HepG2 (cell line): ENCODE data around the gene ADGRG1. TPM values are rescaled to one million over a fixed set of nuclear protein-coding genes. Genes with fewer than 3 reads are reported as not detected.

Experiments used
- ATAD3A ChIP-seq: sonication (generic); formaldehyde crosslinking; IDR thresholded peaks from 2 replicates; pipeline ENCODE4 v1.4.0; 2020; ENCODE audit warnings: missing genetic modification reagents
- CENPBD1 ChIP-seq: sonication (generic); formaldehyde crosslinking; IDR thresholded peaks from 2 replicates; pipeline ENCODE4 v1.8.0; 2022; ENCODE audit warnings: missing genetic modification reagents, low read depth, mild to moderate bottlenecking, borderline replicate concordance
- CREB1 ChIP-seq, 2 experiments: fragments of 450-650 bp in 1 of 2; IDR thresholded peaks; 2 replicates each; pipeline ENCODE4 v1.6.1; 2016 to 2017; ENCODE audit warnings: control low read depth in 1 of 2, mild to moderate bottlenecking in 1 of 2, missing compliant biosample characterization in 1 of 2, missing genetic modification characterization in 1 of 2
- E2F1 ChIP-seq: sonication (generic); formaldehyde crosslinking; IDR thresholded peaks from 2 replicates; pipeline ENCODE4 v1.5.0; 2020; ENCODE audit warnings: missing genetic modification reagents
- MBNL3 ChIP-seq: fragments of 250-450 bp; sonication (Bioruptor Pico); conservative IDR thresholded peaks from 2 replicates; pipeline ENCODE4 v1.8.0; 2022; ENCODE audit warnings: mild to moderate bottlenecking, inconsistent platforms
- NAIF1 ChIP-seq: sonication (generic); formaldehyde crosslinking; IDR thresholded peaks from 2 replicates; pipeline ENCODE4 v1.5.0; 2020; ENCODE audit warnings: mild to moderate bottlenecking, missing genetic modification reagents, borderline replicate concordance
- PHF20 ChIP-seq: sonication (generic); formaldehyde crosslinking; IDR thresholded peaks from 2 replicates; pipeline ENCODE4 v1.5.0; 2020; ENCODE audit warnings: mild to moderate bottlenecking, missing genetic modification reagents
- PRDM4 ChIP-seq: sonication (generic); formaldehyde crosslinking; IDR thresholded peaks from 2 replicates; pipeline ENCODE4 v1.9.0; 2021; ENCODE audit warnings: missing genetic modification reagents, borderline replicate concordance
- REXO4 ChIP-seq: sonication (generic); formaldehyde crosslinking; IDR thresholded peaks from 2 replicates; pipeline ENCODE4 v1.8.0; 2022; ENCODE audit warnings: missing genetic modification reagents, mild to moderate bottlenecking, borderline replicate concordance
- WIZ ChIP-seq: sonication (generic); formaldehyde crosslinking; IDR thresholded peaks from 2 replicates; pipeline ENCODE4 v1.5.1; 2020; ENCODE audit warnings: mild to moderate bottlenecking, missing genetic modification reagents
- ZBTB21 ChIP-seq: sonication (generic); formaldehyde crosslinking; IDR thresholded peaks from 2 replicates; pipeline ENCODE4 v1.4.0; 2020; ENCODE audit warnings: missing genetic modification reagents
- ZBTB38 ChIP-seq: sonication (generic); formaldehyde crosslinking; IDR thresholded peaks from 2 replicates; pipeline ENCODE4 v1.5.1; 2020; ENCODE audit warnings: mild to moderate bottlenecking, missing genetic modification reagents
- ZBTB7A ChIP-seq: sonication (generic); formaldehyde crosslinking; IDR thresholded peaks from 2 replicates; pipeline ENCODE4 v1.8.0; 2022; ENCODE audit warnings: mild to moderate bottlenecking, missing genetic modification reagents
- ZNF12 ChIP-seq: sonication (generic); formaldehyde crosslinking; IDR thresholded peaks from 2 replicates; pipeline ENCODE4 v1.5.0; 2020; ENCODE audit warnings: missing genetic modification reagents
- ZNF180 ChIP-seq: sonication (generic); formaldehyde crosslinking; IDR thresholded peaks from 2 replicates; pipeline ENCODE4 v1.4.0; 2020; ENCODE audit warnings: low read depth, missing genetic modification reagents, borderline replicate concordance
- ZNF205 ChIP-seq: IDR thresholded peaks from 2 replicates; pipeline ENCODE4 v1.6.1; 2018; ENCODE audit warnings: missing biosample characterization, missing genetic modification reagents
- ZNF207 ChIP-seq: fragments of 450-650 bp; IDR thresholded peaks from 2 replicates; pipeline ENCODE4 v1.6.1; 2016; ENCODE audit warnings: antibody characterized with exemption, borderline replicate concordance
- ZNF30 ChIP-seq: sonication (generic); formaldehyde crosslinking; IDR thresholded peaks from 2 replicates; pipeline ENCODE4 v1.5.0; 2020; ENCODE audit warnings: mild to moderate bottlenecking, missing genetic modification reagents
- ZNF331 ChIP-seq: sonication (generic); formaldehyde crosslinking; IDR thresholded peaks from 2 replicates; pipeline ENCODE4 v1.4.0; 2020; ENCODE audit warnings: missing genetic modification reagents
- ZNF639 ChIP-seq: conservative IDR thresholded peaks from 2 replicates; pipeline ENCODE4 v1.6.1; 2018; ENCODE audit warnings: missing genetic modification reagents
- ZNF782 ChIP-seq: sonication (generic); formaldehyde crosslinking; IDR thresholded peaks from 2 replicates; pipeline ENCODE4 v1.4.0; 2020; ENCODE audit warnings: missing genetic modification reagents, mild to moderate bottlenecking, borderline replicate concordance
- ZSCAN25 ChIP-seq: sonication (generic); formaldehyde crosslinking; IDR thresholded peaks from 2 replicates; pipeline ENCODE4 v1.8.0; 2022; ENCODE audit warnings: mild to moderate bottlenecking, missing genetic modification reagents
- polyA plus RNA-seq, 8 experiments: library from polyadenylated mRNA; depleted of rRNA in 3 of 8; stranded (reverse) in 7 of 8; unstranded in 1 of 8; fragments of >200 nt; fragmentation: Illumina TruSeq in 4 of 8; extraction: Trizol in 4 of 8; gene quantifications; 2 replicates each; pipeline versions ENCODE4 v1.2.1 to v1.2.3, GENCODE V29; 2011 to 2016; ENCODE audit warnings: low read depth in 4 of 8, missing spikeins in 1 of 8, mixed read lengths in 1 of 8; ENCODE audit not compliant: insufficient read depth in 1 of 8
- total RNA-seq, 5 experiments: library from RNA; depleted of rRNA; stranded (reverse); fragments of >200 nt; fragmentation: Illumina TruSeq; extraction: Trizol; gene quantifications; 2 replicates each; pipeline ENCODE4 v1.2.3, GENCODE V29; 2016; ENCODE audit warnings: low read depth in 1 of 5
- TF ChIP-seq, protein P1 (sequence below): sonication (generic); formaldehyde crosslinking; IDR thresholded peaks from 2 replicates; pipeline ENCODE4 v1.8.1; 2023; ENCODE audit warnings: mild to moderate bottlenecking, missing genetic modification reagents
- TF ChIP-seq, protein P2 (sequence below): sonication (generic); formaldehyde crosslinking; IDR thresholded peaks from 2 replicates; pipeline ENCODE4 v1.8.1; 2023; ENCODE audit warnings: mild to moderate bottlenecking, inconsistent platforms, moderate library complexity, missing genetic modification reagents, borderline replicate concordance

Gene ADGRG1
- total and polyA plus RNA-seq, 2 of the 13 experiments (the other 11 are each of a cell fraction or from before 2014, with no cell fraction given): 2.7 to 5.9 TPM

DNA sequence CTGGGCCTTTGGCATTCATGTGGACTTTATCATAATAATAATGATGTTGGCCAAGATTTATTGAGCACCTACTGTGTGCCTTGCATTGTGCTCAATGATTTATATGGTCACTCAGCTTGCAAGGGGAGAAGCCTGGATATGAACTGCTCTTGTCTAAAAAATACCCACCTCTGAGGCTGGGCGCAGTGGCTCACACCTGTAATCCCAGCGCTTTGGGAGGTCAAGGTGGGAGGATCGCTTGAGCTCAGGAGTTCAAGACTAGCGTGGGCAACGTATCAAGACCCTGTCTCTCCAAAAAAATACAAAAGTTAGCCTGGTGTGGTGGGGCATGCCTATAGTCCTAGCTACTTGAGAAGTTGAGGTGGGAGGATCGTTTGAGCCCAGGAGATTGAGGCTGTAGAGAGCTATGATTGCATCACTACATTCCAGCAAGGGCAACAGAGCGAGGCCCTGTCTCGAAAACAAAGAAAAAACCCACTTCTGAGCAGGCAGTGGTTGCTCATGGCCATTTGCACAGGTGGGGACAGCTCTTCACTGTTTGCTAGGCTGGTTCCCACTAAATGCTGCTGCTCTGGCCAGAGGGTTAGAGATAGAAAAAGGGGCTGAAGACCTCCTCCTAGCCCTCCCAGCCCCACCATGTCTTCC is 4.3 kb upstream of the ADGRG1 start (continued):
- TF ChIP-seq E2F1 (CRISPR knock-in tag) (no peak), REXO4 (CRISPR knock-in tag) (no peak), CENPBD1 (CRISPR knock-in tag) (no peak), ZNF207 (no peak), CREB1 (IDR thresholded peaks at IDR 0.05) (no peak), CREB1 (CRISPR knock-in tag; IDR thresholded peaks at IDR 0.05) (no peak), ZBTB38 (CRISPR knock-in tag) (no peak), ZBTB7A (no peak), ZNF180 (CRISPR knock-in tag) (no peak), WIZ (CRISPR knock-in tag) (no peak), PHF20 (CRISPR knock-in tag) (no peak), ZNF782 (CRISPR knock-in tag) (no peak), NAIF1 (no peak), ZBTB21 (no peak), ZNF331 (CRISPR knock-in tag) (peak; percentile 81), PRDM4 (CRISPR knock-in tag) (no peak), ZNF12 (peak; percentile 37; the same call in 1 of the 2 replicates), ZNF639 (CRISPR knock-in tag) (no peak), ATAD3A (CRISPR knock-in tag) (no peak), ZNF205 (CRISPR knock-in tag) (no peak), ZNF30 (CRISPR knock-in tag) (no peak), MBNL3 (CRISPR knock-in tag) (no peak), ZSCAN25 (CRISPR knock-in tag) (no peak)
- TF ChIP-seq, protein P1, sequence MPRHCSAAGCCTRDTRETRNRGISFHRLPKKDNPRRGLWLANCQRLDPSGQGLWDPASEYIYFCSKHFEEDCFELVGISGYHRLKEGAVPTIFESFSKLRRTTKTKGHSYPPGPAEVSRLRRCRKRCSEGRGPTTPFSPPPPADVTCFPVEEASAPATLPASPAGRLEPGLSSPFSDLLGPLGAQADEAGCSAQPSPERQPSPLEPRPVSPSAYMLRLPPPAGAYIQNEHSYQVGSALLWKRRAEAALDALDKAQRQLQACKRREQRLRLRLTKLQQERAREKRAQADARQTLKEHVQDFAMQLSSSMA (CRISPR knock-in tag): no peak
- TF ChIP-seq, protein P2, sequence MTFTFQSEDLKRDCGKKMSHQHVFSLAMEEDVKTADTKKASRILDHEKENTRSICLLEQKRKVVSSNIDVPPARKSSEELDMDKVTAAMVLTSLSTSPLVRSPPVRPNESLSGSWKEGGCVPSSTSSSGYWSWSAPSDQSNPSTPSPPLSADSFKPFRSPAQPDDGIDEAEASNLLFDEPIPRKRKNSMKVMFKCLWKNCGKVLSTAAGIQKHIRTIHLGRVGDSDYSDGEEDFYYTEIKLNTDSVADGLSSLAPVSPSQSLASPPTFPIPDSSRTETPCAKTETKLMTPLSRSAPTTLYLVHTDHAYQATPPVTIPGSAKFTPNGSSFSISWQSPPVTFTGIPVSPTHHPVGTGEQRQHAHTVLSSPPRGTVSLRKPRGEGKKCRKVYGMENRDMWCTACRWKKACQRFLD: no peak
